ENCODE data around the gene SF3B3. TPM values are rescaled to one million over a fixed set of nuclear protein-coding genes. Genes with fewer than 3 reads are reported as not detected.
A peak's percentile ranks its signal among the peaks of the same experiment; 100 is the strongest.

Gene SF3B3
- total and polyA plus RNA-seq, 2 donors (not counting 3 experiments of a cell fraction or from before 2014, with no cell fraction given): 167 to 324 TPM

DNA sequence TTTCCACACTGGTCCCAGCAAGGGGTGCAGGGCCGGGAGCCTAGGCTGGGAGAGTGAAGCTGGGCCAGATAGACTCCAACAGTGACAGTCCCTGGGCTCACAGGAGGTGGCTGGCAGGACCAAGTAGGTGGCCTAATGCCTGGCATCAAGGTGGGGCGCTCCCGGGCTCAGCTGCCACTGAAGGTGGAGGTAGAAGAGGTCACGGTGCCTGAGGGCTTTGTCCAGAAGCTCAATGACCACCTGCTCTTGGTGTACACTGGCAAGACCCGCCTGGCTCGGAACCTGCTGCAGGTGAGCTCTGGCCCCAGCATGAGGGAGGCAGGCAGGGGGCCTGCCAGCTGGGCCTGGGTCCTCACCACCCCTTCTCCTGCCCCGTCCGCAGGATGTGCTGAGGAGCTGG is 45.4 kb upstream of the SF3B3 start:
- POLR2A ChIA-PET: interaction anchor here (0.6 kb wide), 1 partner anchor 40 kb away, joined by 3 read pairs; no protein-coding TSS in a partner anchor
- no peak for FAIRE-seq
- no TSS peak for BruUV-seq (replicated peaks)

DNA sequence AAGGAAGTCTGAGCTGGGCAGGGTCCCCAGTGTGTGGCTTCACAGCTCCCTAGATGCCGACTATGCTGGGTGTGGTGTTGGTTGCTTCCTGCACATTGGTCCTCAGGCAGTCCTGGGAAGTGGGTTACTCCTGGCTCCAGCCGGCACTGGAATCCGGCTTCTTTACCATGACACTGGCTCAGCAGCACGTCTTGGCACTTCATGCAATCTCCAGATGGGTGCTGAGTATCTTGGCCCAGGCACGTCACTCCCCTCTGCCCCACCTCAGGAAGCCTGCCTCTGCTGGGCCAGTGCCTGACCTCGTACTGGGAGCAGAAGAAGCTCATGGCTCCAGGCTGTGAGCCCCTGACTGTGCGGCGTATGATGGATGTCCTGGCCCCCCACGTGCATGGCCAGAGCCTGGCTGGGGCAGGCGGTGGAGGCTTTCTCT is 44.7 kb upstream of the SF3B3 start:
- peaks cover 23% of the 10 kb centered on the region for H3K4me1 ChIP-seq (ENCODE audit: control insufficient read depth, extremely low read depth, insufficient read depth, low read length)
- no peaks in the 10 kb centered on the region for H3K27me3 ChIP-seq (ENCODE audit: control insufficient read depth in 2 of 2, insufficient read depth in 2 of 2, low read length in 2 of 2)
- H3K4me3 ChIP-seq (replicated peaks in 1 of 3; ENCODE audit: insufficient read depth in 1 of 3, low read depth in 1 of 3, low read length in 3 of 3): no peak overlapping the region
- FAIRE-seq (peak; percentile 67), DNase-seq (ENCODE audit: low read depth, low spot score) (peak; percentile 21)
- no peaks in the 10 kb centered on the region for H3K9me3 ChIP-seq (replicated peaks; ENCODE audit: control insufficient read depth, insufficient read depth, low read length)
- H3K9ac ChIP-seq (replicated peaks; ENCODE audit: extremely low read depth, insufficient read depth, low read length): no peak overlapping the region
- no peak overlapping the region for H3K4me2 ChIP-seq (ENCODE audit: insufficient read depth, low read length)
- H3K27ac ChIP-seq (ENCODE audit: insufficient read depth, low read depth, low read length): no peak overlapping the region
- dilution Hi-C loops (cut with MboI; ENCODE audit: extremely low pct_ligation_motif_present, low sequenced_read_pairs): no loop called here
- peaks cover 0 to 28% of the 10 kb centered on the region in 2 experiments for H3K36me3 ChIP-seq (ENCODE audit: control insufficient read depth in 2 of 2, extremely low read depth in 1 of 2, insufficient read depth in 2 of 2, low read length in 2 of 2)
- TF ChIP-seq POLR2AphosphoS5 (IDR thresholded peaks at IDR 0.05; ENCODE audit: insufficient read depth, low read depth, low read length) (peak; percentile 13), EZH2 (IDR thresholded peaks at IDR 0.05; ENCODE audit: borderline replicate concordance, low read depth, low read length, severe bottlenecking) (no peak)
- H3K9me1 ChIP-seq (replicated peaks; ENCODE audit: control insufficient read depth, extremely low read depth, insufficient read depth, low read length): no peaks in the 10 kb centered on the region
- ChIA-PET CTCF (interaction anchor here (1.2 kb wide), 2 partner anchors 25 to 175 kb away, joined by 4 to 5 read pairs; partner anchors contain the start of gene FCSK), POLR2A (no interaction called here)
- no peaks in the 10 kb centered on the region for H4K20me1 ChIP-seq (replicated peaks; ENCODE audit: control insufficient read depth, extremely low read depth, insufficient read depth, low read length)
- H2AFZ ChIP-seq (ENCODE audit: low read depth, low read length): no peak overlapping the region
- intact Hi-C loops (cut with micrococcal nuclease): no loop called here
- no peaks in the 10 kb centered on the region for H3K79me2 ChIP-seq (ENCODE audit: control insufficient read depth, insufficient read depth, low read length)
- BruUV-seq (replicated peaks): no TSS peak

More for the DNA sequence above, 45.4 kb upstream of the SF3B3 start:
- Histone ChIP-seq H3K36me3 (ENCODE audit: control insufficient read depth in 2 of 2, extremely low read depth in 1 of 2, insufficient read depth in 2 of 2, low read length in 2 of 2) (peaks cover 0 to 22% of the 10 kb centered on the region in 2 experiments), H3K27ac (ENCODE audit: insufficient read depth, low read depth, low read length) (no peak overlapping the region), H3K27me3 (ENCODE audit: control insufficient read depth in 2 of 2, insufficient read depth in 2 of 2, low read length in 2 of 2) (no peaks in the 10 kb centered on the region), H3K4me3 (replicated peaks in 1 of 3; ENCODE audit: insufficient read depth in 1 of 3, low read depth in 1 of 3, low read length in 3 of 3) (no peak overlapping the region), H3K79me2 (ENCODE audit: control insufficient read depth, insufficient read depth, low read length) (no peaks in the 10 kb centered on the region), H3K4me1 (ENCODE audit: control insufficient read depth, extremely low read depth, insufficient read depth, low read length) (peaks cover 23% of the 10 kb centered on the region), H3K9me1 (replicated peaks; ENCODE audit: control insufficient read depth, extremely low read depth, insufficient read depth, low read length) (no peaks in the 10 kb centered on the region), H3K4me2 (ENCODE audit: insufficient read depth, low read length) (no peak overlapping the region), H4K20me1 (replicated peaks; ENCODE audit: control insufficient read depth, extremely low read depth, insufficient read depth, low read length) (no peaks in the 10 kb centered on the region), H2AFZ (ENCODE audit: low read depth, low read length) (no peak overlapping the region), H3K9ac (replicated peaks; ENCODE audit: extremely low read depth, insufficient read depth, low read length) (no peak overlapping the region), H3K9me3 (replicated peaks; ENCODE audit: control insufficient read depth, insufficient read depth, low read length) (no peaks in the 10 kb centered on the region)
- intact Hi-C loops (cut with micrococcal nuclease) (no loop called here), dilution Hi-C loops (cut with MboI; ENCODE audit: extremely low pct_ligation_motif_present, low sequenced_read_pairs) (no loop called here)
- CTCF ChIA-PET: interaction anchor here (1.2 kb wide), 3 partner anchors 24 to 176 kb away, joined by 3 to 5 read pairs (median 4); partner anchors contain the start of gene FCSK
- TF ChIP-seq MYC (IDR thresholded peaks at IDR 0.05; ENCODE audit: low read depth, low read length) (no peak), GATA2 (IDR thresholded peaks at IDR 0.05; ENCODE audit: insufficient read depth, insufficient read length, low read depth, low read length) (no peak), POLR2AphosphoS5 (IDR thresholded peaks at IDR 0.05; ENCODE audit: insufficient read depth, low read depth, low read length) (no peak), POLR2A (IDR thresholded peaks at IDR 0.05; ENCODE audit: low read depth, low read length) (no peak)
- TF ChIP-seq, protein P1, sequence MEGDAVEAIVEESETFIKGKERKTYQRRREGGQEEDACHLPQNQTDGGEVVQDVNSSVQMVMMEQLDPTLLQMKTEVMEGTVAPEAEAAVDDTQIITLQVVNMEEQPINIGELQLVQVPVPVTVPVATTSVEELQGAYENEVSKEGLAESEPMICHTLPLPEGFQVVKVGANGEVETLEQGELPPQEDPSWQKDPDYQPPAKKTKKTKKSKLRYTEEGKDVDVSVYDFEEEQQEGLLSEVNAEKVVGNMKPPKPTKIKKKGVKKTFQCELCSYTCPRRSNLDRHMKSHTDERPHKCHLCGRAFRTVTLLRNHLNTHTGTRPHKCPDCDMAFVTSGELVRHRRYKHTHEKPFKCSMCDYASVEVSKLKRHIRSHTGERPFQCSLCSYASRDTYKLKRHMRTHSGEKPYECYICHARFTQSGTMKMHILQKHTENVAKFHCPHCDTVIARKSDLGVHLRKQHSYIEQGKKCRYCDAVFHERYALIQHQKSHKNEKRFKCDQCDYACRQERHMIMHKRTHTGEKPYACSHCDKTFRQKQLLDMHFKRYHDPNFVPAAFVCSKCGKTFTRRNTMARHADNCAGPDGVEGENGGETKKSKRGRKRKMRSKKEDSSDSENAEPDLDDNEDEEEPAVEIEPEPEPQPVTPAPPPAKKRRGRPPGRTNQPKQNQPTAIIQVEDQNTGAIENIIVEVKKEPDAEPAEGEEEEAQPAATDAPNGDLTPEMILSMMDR (IDR thresholded peaks at IDR 0.05; ENCODE audit: extremely low read depth in 1 of 2, insufficient read depth in 1 of 2, low read depth in 1 of 2, low read length in 2 of 2): no peak
- no peak for DNase-seq (ENCODE audit: low read depth, low spot score)

Measured in endothelial cell of umbilical vein (primary cell).